AG08395 (cell line): ENCODE measurements around the gene MASP2.
"Not testable (repeated sequence)": the region's sequence is repeated elsewhere in the genome, so short reads cannot be mapped to it uniquely, and the experiment has no call there.

Experiments
- DNase-seq: peaks from one replicate; pipeline ENCODE4 v3.0.0; 2012; ENCODE audit warnings: mixed read lengths, low spot score

The MASP2 gene

GRCh38 chr1:10990828-10991227 lies 56.2 kb downstream of the MASP2 start:
- DNase-seq = no peak

- not testable (repeated sequence) for DNase-seq
Observed at GRCh38 chr1:10989920-10990516, 57.0 kb downstream of the MASP2 start.

- DNase-seq = no peak
Observed at GRCh38 chr1:10989095-10989494, 57.9 kb downstream of the MASP2 start.

- DNase-seq = no peak
Observed at GRCh38 chr1:10987840-10988417, 59.1 kb downstream of the MASP2 start.

GRCh38 chr1:10986525-10986890 lies 60.5 kb downstream of the MASP2 start:
- no peak for DNase-seq

- peak; percentile 68 for DNase-seq
Observed at GRCh38 chr1:10980841-10981727, 66.0 kb downstream of the MASP2 start.

- peak; percentile 91 for DNase-seq
Observed at GRCh38 chr1:10980094-10980577, 66.9 kb downstream of the MASP2 start.

GRCh38 chr1:10979483-10979920 lies 67.5 kb downstream of the MASP2 start:
- peak; percentile 16 for DNase-seq

GRCh38 chr1:10978719-10979118 lies 68.3 kb downstream of the MASP2 start:
- DNase-seq = no peak
